Small intestine (tissue), 7 donors: Measurements from ENCODE around the gene TMEM50B. TPM values are rescaled to one million over a fixed set of nuclear protein-coding genes. Genes with fewer than 3 reads are reported as not detected.
"Not testable (repeated sequence)": the region's sequence is repeated elsewhere in the genome, so short reads cannot be mapped to it uniquely, and the experiment has no call there.

Source experiments
- DNase-seq, 2 donors: peaks; one replicate each; pipeline versions ENCODE4 v3.0.0 to v3.0.0-alpha.2; 2013
- FAIRE-seq: peaks from 2 replicates; lab custom pipeline; 2012; peaks lifted over from hg19 to GRCh38; lab: Jason Lieb, UNC
- H3K27ac ChIP-seq, 3 donors: one replicate each; pipeline ENCODE4 v1.5.1; 2013; ENCODE audit warnings: low read length in 2 of 3, mild to moderate bottlenecking in 2 of 3, control low read depth in 1 of 3, inconsistent platforms in 1 of 3, low read depth in 1 of 3, moderate library complexity in 1 of 3
- H3K27me3 ChIP-seq, 3 donors: one replicate each; pipeline ENCODE4 v1.6.1; 2013; ENCODE audit warnings: low read length in 3 of 3, inconsistent platforms in 1 of 3; ENCODE audit not compliant: control insufficient read depth in 3 of 3, insufficient read depth in 3 of 3
- H3K36me3 ChIP-seq, 3 donors: one replicate each; pipeline ENCODE4 v1.6.1; 2013; ENCODE audit warnings: low read length in 3 of 3, inconsistent platforms in 1 of 3, low read depth in 1 of 3, mild to moderate bottlenecking in 1 of 3, moderate library complexity in 1 of 3; ENCODE audit not compliant: control insufficient read depth in 3 of 3, insufficient read depth in 2 of 3
- H3K4me1 ChIP-seq, 3 donors: one replicate each; pipeline ENCODE4 v1.6.1; 2013; ENCODE audit warnings: low read length in 2 of 3, inconsistent platforms in 1 of 3, low read depth in 1 of 3, mild to moderate bottlenecking in 1 of 3, moderate library complexity in 1 of 3; ENCODE audit not compliant: control insufficient read depth in 3 of 3, insufficient read depth in 2 of 3
- H3K4me3 ChIP-seq, 3 donors: one replicate each; pipeline ENCODE4 v1.5.1; 2013; ENCODE audit warnings: low read length in 3 of 3, control low read depth in 1 of 3, inconsistent platforms in 1 of 3, low read depth in 1 of 3, mild to moderate bottlenecking in 1 of 3, moderate library complexity in 1 of 3
- H3K9me3 ChIP-seq, 2 donors: one replicate each; pipeline ENCODE4 v1.6.1; 2013; ENCODE audit warnings: low read depth in 1 of 2, low read length in 1 of 2; ENCODE audit not compliant: control insufficient read depth in 2 of 2, insufficient read depth in 1 of 2
- WGBS, 3 donors: extraction: QIAGEN DNeasy Blood & Tissue Kit; methylation state at CpG; one replicate each; pipeline ENCODE4 v1.1.7; 2013; 5-methylcytosine and 5-hydroxymethylcytosine counted together
- polyA plus RNA-seq, 4 donors: library from polyadenylated mRNA; stranded (reverse) in 3 of 4; unstranded in 1 of 4; fragments of 200-250 nt in 3 of 4; fragments of 120-200 nt in 1 of 4; gene quantifications; one replicate each; pipeline versions ENCODE4 v1.2.1 to v1.2.3, GENCODE V29; 2013
- donor health status: healthy with polysubstance abuse.
- donor health status: control.
- donor health status: control.
- donor health status: Bipolar disorder and iron deficiency.
- donor health status: healthy.

TMEM50B gene
- polyA plus RNA-seq, 4 donors, result 22.2 to 54.3 (median 50.1) TPM

DNA sequence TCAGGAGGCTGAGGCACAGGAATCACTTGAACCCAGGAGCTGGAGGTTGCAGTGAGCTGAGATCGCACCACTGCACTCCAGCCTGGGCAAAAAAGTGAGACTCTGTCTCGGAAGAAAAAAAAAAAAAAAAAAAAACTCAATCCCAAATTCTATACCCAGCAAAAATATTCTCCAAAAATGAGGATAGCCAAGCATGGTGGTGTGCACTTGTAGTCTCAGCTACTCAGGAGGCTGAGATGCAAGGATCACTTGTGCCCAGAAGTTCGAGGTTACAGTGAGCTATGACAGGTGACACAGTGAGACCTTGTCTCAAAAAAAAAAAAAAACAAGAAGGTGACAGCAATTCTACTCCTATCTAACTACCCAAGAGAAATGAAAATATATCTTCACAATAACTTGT, 6.4 kb downstream of the TMEM50B start:
- Histone ChIP-seq H3K27me3 (no peaks in the 10 kb centered on the region), H3K9me3 (no peaks in the 10 kb centered on the region), H3K4me3 (no peak overlapping the region), H3K4me1 (no peaks in the 10 kb centered on the region), H3K27ac (no peak overlapping the region), H3K36me3 (peaks cover 0 to 6% (median 0%) of the 10 kb centered on the region in 3 donors)
- 96 to 98% (median 97%) methylated on average over 3 of the region's 3 CpGs for WGBS, 3 donors
- DNase-seq, result no peak
- no peak for FAIRE-seq

- FAIRE-seq (no peak), DNase-seq (no peak)
- Histone ChIP-seq H3K4me3 (no peak overlapping the region), H3K4me1 (no peaks in the 10 kb centered on the region), H3K36me3 (peaks cover 0 to 8% (median 0%) of the 10 kb centered on the region in 3 donors), H3K9me3 (no peaks in the 10 kb centered on the region), H3K27me3 (no peaks in the 10 kb centered on the region), H3K27ac (no peak overlapping the region)
- 94 to 98% (median 97%) methylated on average over 2 of the region's 2 CpGs for WGBS, 3 donors
These were observed 9.1 kb downstream of the TMEM50B start for GRCh38 chr21:33470701-33471100.

DNA sequence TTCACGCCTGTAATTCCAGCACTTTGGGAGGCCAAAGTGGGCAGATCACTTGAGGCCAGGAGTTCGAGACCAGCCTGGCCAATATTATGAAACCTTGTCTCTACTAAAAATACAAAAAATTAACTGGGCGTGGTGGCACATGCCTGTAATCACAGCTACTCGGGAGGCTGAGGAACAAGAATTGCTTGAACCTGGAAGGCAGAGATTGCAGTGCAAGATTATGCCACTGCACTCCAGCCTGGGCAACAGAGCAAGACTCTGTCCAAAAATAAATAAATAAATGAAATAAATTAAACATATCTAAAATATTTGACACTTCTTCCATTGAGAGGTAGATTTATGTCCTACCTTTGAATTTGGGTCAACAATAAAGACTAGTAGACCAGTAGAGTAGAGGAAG, 10.6 kb downstream of the TMEM50B start:
- H3K36me3 ChIP-seq, result peaks cover 0 to 10% (median 3%) of the 10 kb centered on the region in 3 donors
- not testable (repeated sequence) for H3K9me3 ChIP-seq, FAIRE-seq, H3K27ac ChIP-seq, H3K4me3 ChIP-seq, DNase-seq, H3K27me3 ChIP-seq, H3K4me1 ChIP-seq
- WGBS, 3 donors, result 85 to 90% (median 90%) methylated on average over 4 of the region's 4 CpGs

GRCh38 chr21:33461538-33462250, 18.1 kb downstream of the TMEM50B start:
- FAIRE-seq (peak; percentile 5), DNase-seq (peak; percentile 29 to 35)
- WGBS, 3 donors, result 40 to 71% (median 62%) methylated on average over 5 of the region's 5 CpGs
- H3K27me3 ChIP-seq, result no peaks in the 10 kb centered on the region
- no peaks in the 10 kb centered on the region for H3K9me3 ChIP-seq
- H3K4me3 ChIP-seq, result no peak overlapping the region
- peaks cover 0 to 4% (median 0%) of the 10 kb centered on the region in 3 donors for H3K4me1 ChIP-seq
- H3K36me3 ChIP-seq, result peaks cover 0 to 23% (median 8%) of the 10 kb centered on the region in 3 donors
- peak overlapping the region in 1 of 3 donors; percentile 8 for H3K27ac ChIP-seq

DNA sequence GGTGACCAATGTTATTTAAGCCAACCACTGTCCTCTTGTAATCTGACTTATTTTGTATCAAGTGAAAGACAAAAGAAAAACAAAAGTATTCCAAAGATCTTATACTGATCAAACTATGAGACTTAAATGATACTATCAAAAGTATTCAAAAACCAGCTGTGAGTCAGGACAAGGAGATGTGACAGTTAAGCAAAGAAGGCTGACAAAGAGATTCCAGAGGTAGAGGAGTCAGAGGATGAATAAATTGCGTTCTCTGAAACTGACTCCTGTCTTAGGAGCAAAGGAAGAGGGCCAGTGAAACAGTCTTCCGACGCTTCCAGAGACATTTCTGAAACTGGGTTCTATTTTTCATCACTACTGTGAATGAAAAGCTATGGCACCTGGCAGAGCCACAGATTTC, 20.9 kb downstream of the TMEM50B start:
- H3K36me3 ChIP-seq, result peaks cover 0 to 25% (median 5%) of the 10 kb centered on the region in 3 donors
- FAIRE-seq (no peak), DNase-seq (no peak)
- peaks cover 0 to 15% (median 0%) of the 10 kb centered on the region in 3 donors for H3K4me1 ChIP-seq
- no peaks in the 10 kb centered on the region for H3K9me3 ChIP-seq
- H3K27ac ChIP-seq, result no peak overlapping the region
- WGBS, 3 donors, result 95 to 100% (median 97%) methylated on average over 3 of the region's 3 CpGs
- H3K27me3 ChIP-seq, result no peaks in the 10 kb centered on the region
- no peak overlapping the region for H3K4me3 ChIP-seq

DNA sequence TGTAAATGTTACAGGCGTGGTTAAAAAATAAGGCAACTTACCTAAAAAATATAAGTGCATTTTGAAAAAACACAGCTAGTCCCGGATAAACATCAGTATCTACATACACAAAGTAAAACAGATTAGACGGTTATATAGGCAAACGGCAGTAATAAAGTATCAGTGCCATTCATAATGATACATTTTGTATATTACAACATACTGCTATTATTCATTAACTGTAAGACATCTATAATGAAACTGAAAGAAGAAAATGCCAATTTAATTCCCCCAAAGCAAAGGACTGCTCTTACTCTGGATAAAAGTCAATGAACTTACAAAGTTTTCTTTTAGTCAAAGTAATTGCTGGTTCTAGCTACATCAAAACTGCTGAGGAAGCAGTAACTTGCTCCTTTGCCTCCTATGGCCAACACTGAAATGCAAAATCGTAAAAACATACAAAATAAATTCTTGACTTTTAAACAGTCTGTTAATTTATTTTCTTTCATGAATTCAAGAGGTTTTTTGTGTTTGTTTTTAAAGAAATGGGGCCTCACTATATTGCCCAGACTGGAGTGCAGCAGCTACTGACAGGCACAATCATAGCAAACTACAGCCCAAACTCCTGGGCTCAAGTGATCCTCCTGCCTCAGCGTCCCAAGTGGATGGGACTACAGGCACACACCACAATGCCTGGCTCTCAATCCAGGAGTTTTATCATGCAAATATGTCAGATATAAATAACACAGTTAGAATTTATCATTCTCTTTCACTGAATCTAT, 23.9 kb downstream of the TMEM50B start:
- Histone ChIP-seq H3K27me3 (no peaks in the 10 kb centered on the region), H3K4me3 (no peak overlapping the region), H3K4me1 (peaks cover 0 to 22% (median 0%) of the 10 kb centered on the region in 3 donors), H3K27ac (peak overlapping the region; percentile 58 to 70 (median 70)), H3K9me3 (no peaks in the 10 kb centered on the region), H3K36me3 (peaks cover 0 to 25% (median 6%) of the 10 kb centered on the region in 3 donors)
- DNase-seq (peak; percentile 50 to 63), FAIRE-seq (no peak)
- 36 to 61% (median 46%) methylated on average over 6 of the region's 6 CpGs for WGBS, 3 donors

- no peak for FAIRE-seq
These were observed 27.4 kb downstream of the TMEM50B start for GRCh38 chr21:33452362-33452761.

GRCh38 chr21:33451634-33452071, 28.1 kb downstream of the TMEM50B start:
- no peaks in the 10 kb centered on the region for H3K9me3 ChIP-seq
- peaks cover 2 to 31% (median 2%) of the 10 kb centered on the region in 3 donors for H3K36me3 ChIP-seq
- WGBS, 3 donors, result 19 to 67% (median 50%) methylated on average over 1 of the region's 1 CpG
- FAIRE-seq, result no peak
- peak overlapping the region in 1 of 3 donors; percentile 55 for H3K27ac ChIP-seq
- H3K4me3 ChIP-seq, result no peak overlapping the region
- no peaks in the 10 kb centered on the region for H3K27me3 ChIP-seq
- H3K4me1 ChIP-seq, result peaks cover 0 to 22% (median 0%) of the 10 kb centered on the region in 3 donors
- DNase-seq, result peak; percentile 66 to 84

More at GRCh38 chr21:33452362-33452761, 27.4 kb downstream of the TMEM50B start:
- H3K9me3 ChIP-seq, result no peaks in the 10 kb centered on the region
- H3K36me3 ChIP-seq, result peaks cover 2 to 33% (median 4%) of the 10 kb centered on the region in 3 donors
- no peaks in the 10 kb centered on the region for H3K27me3 ChIP-seq
- peak overlapping the region in 2 of 3 donors; percentile 28 to 55 for H3K27ac ChIP-seq
- no peak for DNase-seq
- WGBS, 3 donors, result 88 to 98% (median 89%) methylated on average over 3 of the region's 3 CpGs
- H3K4me3 ChIP-seq, result no peak overlapping the region
- H3K4me1 ChIP-seq, result peaks cover 0 to 22% (median 0%) of the 10 kb centered on the region in 3 donors
